Mucosa of gallbladder (tissue), 1 donor: ENCODE data around the gene LRIG2. TPM values are rescaled to one million over a fixed set of nuclear protein-coding genes. Genes with fewer than 3 reads are reported as not detected.
"Not testable (repeated sequence)": the region's sequence is repeated elsewhere in the genome, so short reads cannot be mapped to it uniquely, and the experiment has no call there.

Source experiments
- DNase-seq: peaks from one replicate; pipeline ENCODE4 v3.0.0-alpha.2; 2020; ENCODE audit warnings: low spot score
- total RNA-seq: library from RNA; stranded (reverse); gene quantifications from one replicate; pipeline ENCODE4 v1.2.1, GENCODE V29; 2021
- donor health status: DM: no; HTN: no; CAD: no.

Gene LRIG2
- total RNA-seq, 1 donor from 2014 or later, result 12.9 TPM

GRCh38 chr1:113063456-113063855 lies 9.5 kb upstream of the LRIG2 start:
- DNase-seq, result not testable (repeated sequence)

DNA sequence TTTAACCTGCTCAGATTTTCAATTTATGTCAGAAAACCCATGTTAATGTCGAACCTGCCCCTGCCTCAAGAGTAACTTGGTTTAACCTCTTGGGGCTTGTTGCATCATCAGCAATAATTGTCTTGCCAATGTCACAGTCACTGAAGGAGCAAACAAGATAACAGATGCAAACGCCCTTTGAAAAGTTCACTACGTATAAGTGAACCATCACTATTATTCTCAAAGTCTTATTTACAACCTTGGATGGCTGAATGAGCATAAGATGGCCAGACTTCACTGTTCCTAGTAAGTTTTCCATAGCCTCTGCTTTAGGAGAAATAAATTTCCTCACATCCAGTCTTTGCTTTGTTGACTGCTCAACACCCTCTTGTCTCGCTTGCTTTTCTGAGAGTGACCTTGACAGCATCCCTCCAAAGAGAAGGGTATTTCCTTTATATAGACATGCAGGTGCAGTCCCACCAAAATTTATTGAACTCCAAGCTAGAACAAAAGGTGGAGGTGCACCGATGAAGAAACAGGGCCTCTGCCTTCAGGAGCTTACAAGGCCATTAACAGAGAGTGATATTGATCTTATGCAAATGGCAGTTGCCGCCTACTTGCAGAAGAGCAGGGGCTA lies 749 bp upstream of the LRIG2 start:
- DNase-seq, result no peak

DNA sequence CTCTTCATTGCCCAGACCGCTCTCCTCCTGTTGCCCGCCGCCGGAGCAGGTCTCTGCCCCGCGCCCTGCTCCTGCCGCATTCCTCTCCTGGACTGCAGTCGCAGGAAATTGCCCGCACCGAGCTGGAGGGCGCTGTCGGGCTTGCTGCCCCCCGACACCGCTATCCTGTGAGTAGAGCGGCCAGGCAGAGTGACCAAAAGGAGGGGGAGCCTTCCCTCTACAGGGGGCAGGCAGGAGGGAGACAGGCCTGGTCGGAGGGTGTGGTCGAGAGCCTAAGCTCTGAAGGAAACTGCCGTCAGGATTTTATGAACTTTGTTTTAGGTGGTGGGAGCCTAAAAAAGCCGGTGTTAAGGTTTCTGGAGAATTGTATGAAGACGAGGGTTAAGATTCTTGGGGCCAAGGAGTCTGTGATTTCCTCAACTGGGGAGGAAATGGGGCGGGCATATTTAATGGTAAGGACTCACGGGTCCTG lies 517 bp downstream of the LRIG2 start:
- DNase-seq, result no peak

DNA sequence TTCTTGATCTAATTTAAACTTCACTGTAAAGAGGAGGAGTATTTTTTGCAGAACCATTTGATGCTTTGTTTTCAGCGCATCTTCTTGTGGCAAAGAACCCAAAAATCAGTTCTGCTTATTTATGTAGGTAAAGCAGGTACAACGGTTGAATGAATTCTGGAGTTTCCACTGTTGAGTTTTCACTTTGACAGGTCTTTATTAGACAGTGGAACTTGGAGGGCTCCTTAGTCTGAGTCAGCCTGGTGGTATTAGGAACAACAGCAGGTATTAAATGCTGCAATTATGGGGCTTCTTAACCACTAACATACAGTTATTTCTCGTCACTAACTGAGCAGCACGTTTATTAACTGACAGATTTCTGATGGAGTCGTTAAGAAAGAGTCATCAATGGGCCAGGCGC lies 1.2 kb downstream of the LRIG2 start:
- DNase-seq, result no peak

- not testable (repeated sequence) for DNase-seq
Observed at GRCh38 chr1:113077978-113078377, 5.0 kb downstream of the LRIG2 start.

GRCh38 chr1:113086541-113086940 lies 13.5 kb downstream of the LRIG2 start:
- no peak for DNase-seq

DNA sequence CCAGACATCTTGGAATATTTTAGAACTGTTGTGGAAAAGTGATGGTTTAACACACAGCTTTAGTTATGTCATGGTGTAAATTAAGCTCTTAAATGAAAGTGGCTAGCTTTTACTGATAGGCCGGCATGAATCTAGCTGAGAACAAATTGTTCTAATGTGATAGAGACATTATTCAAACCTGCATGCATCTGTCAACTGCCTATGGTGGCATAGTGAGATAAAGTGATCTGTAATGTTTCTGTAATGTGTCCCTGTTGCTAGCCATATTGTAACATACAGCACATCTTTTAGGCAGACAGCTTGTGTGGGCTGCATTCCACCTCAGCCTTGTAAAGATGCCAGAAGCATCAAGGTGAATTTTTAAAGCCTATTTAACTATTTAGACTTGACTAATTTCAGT lies 16.0 kb downstream of the LRIG2 start:
- no peak for DNase-seq

DNA sequence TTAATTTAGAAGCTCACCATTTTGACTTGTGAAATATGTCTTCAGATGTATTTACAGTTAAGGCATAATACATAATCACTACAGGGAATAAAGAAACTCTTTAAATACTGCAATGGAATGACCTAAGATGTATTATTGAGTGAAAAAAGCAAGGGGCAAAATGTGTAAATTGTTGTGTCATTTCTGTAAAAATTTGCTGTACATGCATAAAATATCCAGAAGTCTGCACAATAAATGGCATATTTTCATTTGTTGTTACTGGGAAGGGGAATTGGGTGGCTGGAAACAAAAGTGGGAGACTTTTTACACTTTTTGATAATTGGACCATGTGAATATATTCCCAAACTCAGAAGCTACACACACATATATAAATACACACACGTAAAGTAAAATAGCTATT lies 17.1 kb downstream of the LRIG2 start:
- DNase-seq, result no peak

DNA sequence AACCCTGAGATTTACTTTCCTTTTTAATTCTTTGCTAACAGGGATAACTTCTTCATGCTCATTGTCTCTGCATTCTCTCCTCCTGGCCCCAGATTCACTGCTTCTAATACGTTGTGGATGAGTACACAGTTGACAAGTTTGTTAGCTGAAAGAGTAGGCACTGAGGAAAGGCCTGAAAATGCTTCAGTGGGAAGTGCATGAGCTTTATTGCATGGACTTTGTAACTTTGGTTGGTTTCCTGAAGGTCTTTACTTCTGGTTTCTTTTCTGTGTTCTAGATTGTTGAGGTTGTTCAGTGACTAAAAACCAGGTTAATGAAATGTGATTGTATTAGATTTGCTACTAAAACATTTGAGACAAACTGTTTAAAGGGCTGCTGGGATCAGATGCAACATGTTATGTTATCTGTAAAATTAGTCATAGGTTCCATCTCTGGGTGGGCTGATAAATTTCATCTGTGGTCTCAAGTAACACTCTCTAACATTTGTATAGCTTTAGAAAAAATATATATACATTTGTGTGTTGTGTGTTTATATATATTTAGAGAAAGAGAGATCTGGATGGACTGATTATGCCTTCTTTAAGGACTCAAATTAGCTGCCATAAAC lies 19.1 kb downstream of the LRIG2 start:
- no peak for DNase-seq

- no peak for DNase-seq
Observed at GRCh38 chr1:113094506-113094905, 21.5 kb downstream of the LRIG2 start.

DNA sequence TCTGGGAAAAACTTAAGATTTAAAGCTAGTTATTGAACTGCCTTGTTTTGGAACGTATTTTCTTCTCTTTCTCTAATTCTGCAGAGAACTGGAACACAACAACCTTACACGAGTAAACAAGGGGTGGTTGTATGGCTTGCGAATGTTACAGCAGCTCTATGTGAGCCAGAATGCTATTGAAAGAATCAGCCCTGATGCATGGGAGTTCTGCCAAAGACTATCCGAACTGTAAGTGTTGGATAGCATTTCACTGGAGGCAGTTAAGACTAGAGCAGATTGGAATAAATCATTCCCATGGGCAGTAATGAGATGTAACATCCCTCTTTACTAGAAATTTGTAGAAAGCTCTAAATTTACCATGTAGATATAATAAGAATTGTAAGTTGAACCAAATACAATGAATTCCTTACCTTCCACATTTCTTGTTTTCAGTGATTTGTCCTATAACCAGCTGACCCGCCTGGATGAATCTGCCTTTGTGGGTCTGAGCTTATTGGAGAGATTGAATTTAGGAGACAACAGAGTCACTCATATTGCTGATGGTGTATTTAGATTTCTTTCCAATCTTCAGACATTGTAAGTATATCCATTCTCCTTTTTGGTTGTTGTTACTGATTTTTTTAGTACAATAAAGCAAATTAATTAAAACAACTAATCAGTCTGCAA lies 22.9 kb downstream of the LRIG2 start:
- no peak for DNase-seq

DNA sequence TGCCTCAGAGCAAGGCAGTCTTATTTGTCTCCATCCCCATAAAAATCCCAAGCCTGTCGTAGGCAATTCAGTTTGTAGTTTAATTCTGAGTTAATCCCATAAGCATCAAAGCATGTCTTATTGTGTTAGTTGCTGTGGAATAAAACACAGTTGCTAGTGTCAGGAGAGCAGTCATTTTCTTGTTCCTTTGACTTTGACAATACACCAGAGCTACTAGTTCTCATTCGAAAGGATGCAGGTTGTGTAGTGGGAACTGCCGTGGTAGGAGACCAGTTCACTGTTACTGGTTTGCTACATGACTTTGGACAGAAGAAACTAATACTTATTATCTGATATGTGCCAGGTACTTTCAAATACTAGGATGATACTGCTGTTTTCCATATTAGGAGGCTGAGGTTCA lies 23.5 kb downstream of the LRIG2 start:
- DNase-seq, result no peak

DNA sequence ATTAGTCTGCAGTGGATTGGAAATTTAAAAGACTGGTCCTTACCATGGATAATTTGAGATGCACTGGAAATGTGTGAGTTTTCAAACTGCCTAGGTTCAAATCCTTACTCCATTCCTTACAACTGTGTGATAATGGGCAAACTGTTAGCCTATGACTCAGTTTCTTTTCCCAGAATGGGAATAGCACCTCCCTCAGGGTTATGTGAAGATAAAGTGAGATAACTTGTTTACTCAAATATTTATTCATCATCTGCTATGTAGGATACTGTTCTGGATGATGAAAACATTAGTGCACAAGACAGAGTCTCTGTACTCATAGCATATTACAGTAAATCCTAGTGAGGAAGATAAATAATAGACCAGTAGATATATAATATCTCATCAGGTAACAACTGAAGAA lies 28.6 kb downstream of the LRIG2 start:
- DNase-seq, result no peak

DNA sequence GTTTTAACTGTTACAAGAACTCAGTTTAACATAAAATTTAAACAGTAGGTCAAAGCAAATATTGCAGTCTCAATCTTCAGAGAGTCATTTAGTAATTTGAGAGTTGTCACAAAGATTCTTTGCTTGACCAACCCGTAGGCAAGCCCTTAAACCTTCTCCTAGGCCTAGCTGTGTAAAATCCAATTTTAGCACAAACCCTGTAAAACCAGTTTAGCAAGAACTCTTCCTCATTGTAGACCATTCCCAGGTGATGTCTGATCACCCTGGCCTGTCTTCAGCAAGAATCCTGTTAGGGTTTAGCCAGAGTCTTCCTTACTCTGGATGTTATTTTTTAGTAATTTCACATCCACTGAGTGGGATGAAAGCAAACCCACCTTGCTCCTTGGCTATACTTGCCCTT lies 30.1 kb downstream of the LRIG2 start:
- no peak for DNase-seq

DNA sequence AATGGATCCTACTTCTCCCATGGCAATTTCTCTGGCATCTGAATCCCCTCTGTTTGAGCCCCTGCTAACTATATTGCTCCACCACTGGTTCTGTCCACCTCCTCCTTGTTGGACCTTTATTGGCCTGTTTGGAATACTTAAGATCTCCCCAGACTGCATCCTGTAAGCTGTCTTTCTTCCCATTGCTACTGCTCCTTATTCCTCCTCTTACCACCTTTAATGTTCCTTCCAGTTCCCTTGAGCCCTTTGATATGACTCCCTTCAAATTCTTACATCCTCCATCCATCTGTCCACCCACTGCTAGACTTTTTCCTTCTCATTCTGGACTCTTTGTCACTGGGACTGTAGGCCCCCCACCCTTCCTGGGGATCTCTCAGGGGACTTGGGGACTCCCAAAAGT lies 31.0 kb downstream of the LRIG2 start:
- no peak for DNase-seq

DNA sequence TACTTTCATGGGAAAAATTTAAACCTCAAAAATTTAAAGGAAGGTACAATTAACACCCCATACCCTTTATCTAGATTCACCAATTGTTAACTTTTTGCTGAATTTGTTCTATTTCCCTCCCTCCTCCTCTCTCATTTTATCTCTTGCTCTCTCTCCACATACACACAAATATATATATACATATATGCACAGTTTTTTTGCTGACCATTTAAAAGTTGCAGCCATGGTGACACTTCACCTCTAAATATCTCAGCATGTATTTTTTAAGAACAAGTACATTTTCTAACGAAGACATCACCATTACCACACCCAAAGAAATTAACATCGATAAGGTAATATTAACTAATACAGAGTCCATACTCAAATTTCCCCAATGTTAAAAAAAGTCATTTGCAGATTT lies 33.9 kb downstream of the LRIG2 start:
- no peak for DNase-seq

DNA sequence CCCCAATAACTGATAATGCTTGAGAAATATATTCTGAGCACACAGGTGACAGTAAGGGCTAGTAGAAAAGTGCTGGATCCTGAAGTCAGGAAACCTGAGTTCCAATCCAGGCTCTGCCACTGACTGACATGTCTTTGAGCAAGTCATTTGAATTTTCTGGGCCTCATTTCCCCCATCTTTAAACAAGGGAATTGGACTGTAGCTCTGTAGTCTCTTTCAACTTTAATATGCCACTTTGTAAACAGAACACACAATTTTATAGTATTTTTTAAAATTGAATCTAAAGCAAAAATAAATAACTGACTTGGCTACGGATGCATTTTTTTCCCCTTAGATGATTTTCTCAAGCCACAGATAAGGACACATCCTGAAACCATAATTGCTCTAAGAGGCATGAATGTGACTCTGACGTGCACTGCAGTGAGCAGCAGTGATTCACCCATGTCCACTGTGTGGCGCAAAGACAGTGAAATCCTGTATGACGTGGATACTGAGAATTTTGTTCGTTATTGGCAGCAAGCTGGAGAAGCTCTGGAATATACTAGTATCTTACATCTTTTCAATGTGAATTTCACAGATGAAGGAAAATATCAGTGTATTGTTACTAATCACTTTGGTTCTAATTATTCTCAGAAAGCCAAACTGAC lies 37.0 kb downstream of the LRIG2 start:
- peak; percentile 19 for DNase-seq

- DNase-seq, result no peak
Observed at GRCh38 chr1:113118266-113118665, 45.3 kb downstream of the LRIG2 start.

- no peak for DNase-seq
Observed at GRCh38 chr1:113123737-113124136, 50.7 kb downstream of the LRIG2 start.

GRCh38 chr1:113124366-113124765 lies 51.4 kb downstream of the LRIG2 start:
- no peak for DNase-seq

GRCh38 chr1:113125517-113125916 lies 52.5 kb downstream of the LRIG2 start:
- no peak for DNase-seq

DNA sequence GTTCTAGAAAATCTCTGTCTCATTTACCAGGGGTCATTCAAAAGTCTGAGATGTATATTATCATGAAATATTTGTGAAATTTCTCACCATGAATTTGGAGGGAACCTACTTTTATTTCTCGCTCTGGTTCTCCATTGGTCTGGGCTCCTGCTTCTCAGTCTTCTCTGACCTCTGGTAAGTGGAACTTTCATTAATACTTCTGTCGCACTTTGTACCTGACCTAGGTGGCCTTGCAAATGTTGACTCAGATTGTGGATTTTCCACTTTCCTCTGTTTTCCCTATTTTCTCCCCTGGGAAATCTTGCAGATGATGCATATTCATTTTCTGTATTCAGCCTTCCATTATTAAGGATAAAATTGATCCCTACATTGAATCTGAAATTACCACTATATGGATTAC lies 53.2 kb downstream of the LRIG2 start:
- DNase-seq, result no peak

- no peak for DNase-seq
Observed at GRCh38 chr1:113128116-113128515, 55.1 kb downstream of the LRIG2 start.
